ENCODE measurements around the gene CNFN.

CNFN gene

DNA sequence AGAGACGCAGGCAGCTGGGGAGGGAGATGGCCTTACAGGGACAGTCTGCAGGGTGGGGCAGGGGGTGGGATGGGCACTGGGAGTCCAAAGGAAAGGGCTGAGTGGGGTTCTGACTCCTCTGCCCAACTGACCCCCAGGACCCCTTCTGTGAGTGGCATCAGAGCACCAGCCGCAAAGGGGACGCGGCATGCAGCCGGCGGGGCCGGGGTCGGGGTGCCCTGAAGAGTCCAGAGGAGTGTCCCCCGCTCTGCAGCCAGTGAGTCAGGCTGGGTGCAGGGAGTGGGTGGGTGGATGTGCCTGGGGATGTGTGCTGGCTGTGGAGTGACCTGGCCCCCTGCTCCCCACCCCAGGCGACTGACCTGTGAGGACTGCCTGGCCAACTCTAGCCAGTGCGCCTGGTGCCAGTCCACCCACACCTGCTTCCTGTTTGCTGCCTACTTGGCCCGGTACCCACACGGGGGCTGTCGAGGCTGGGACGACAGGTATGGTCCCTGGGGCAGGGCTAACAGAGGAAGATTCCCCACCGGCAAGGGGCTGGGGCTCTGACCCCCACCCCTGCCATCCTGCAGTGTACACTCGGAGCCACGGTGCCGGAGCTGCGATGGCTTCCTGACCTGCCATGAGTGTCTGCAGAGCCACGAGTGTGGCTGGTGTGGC lies 38.9 kb downstream of the CNFN start:
- TF ChIP-seq TAF1 (IDR thresholded peaks at IDR 0.05; ENCODE audit: low read depth) (no peak), USF1 (IDR thresholded peaks at IDR 0.05) (no peak), CEBPB (IDR thresholded peaks at IDR 0.05) (no peak), FOXM1 (IDR thresholded peaks at IDR 0.05; ENCODE audit: borderline replicate concordance, low read depth) (no peak), YY1 (IDR thresholded peaks at IDR 0.05; ENCODE audit: low read depth) (no peak), CREB1 (IDR thresholded peaks at IDR 0.05; ENCODE audit: low read depth) (no peak), NFIC (IDR thresholded peaks at IDR 0.05) (no peak)

- TF ChIP-seq RAD21 (IDR thresholded peaks at IDR 0.05; ENCODE audit: low read depth): no peak
- TF ChIP-seq CREB1 (IDR thresholded peaks at IDR 0.05; ENCODE audit: low read depth): no peak
- TF ChIP-seq REST (IDR thresholded peaks at IDR 0.05; ENCODE audit: low read depth): no peak
Observed at GRCh38 chr19:42350417-42350816, 39.7 kb downstream of the CNFN start.

GRCh38 chr19:42349378-42350107 lies 40.6 kb downstream of the CNFN start:
- no peak for TF ChIP-seq MAX (IDR thresholded peaks at IDR 0.05)
- no peak for TF ChIP-seq RAD21 (IDR thresholded peaks at IDR 0.05; ENCODE audit: low read depth)
- no peak for TF ChIP-seq CREB1 (IDR thresholded peaks at IDR 0.05; ENCODE audit: low read depth)
- TF ChIP-seq TEAD4 (IDR thresholded peaks at IDR 0.05): no peak
- no peak for TF ChIP-seq FOXM1 (IDR thresholded peaks at IDR 0.05; ENCODE audit: borderline replicate concordance, low read depth)
- TF ChIP-seq REST (IDR thresholded peaks at IDR 0.05; ENCODE audit: low read depth): no peak
- TF ChIP-seq TCF12 (IDR thresholded peaks at IDR 0.05; ENCODE audit: low read depth): no peak
- TF ChIP-seq EGR1 (IDR thresholded peaks at IDR 0.05): no peak
- TF ChIP-seq YY1 (IDR thresholded peaks at IDR 0.05; ENCODE audit: low read depth): no peak
- TF ChIP-seq CEBPB (IDR thresholded peaks at IDR 0.05): no peak
- no peak for TF ChIP-seq USF1 (IDR thresholded peaks at IDR 0.05)
- no peak for TF ChIP-seq EP300 (IDR thresholded peaks at IDR 0.05; ENCODE audit: borderline replicate concordance)

GRCh38 chr19:42348211-42348610 lies 41.9 kb downstream of the CNFN start:
- no peak for TF ChIP-seq TCF12 (IDR thresholded peaks at IDR 0.05; ENCODE audit: low read depth)
- TF ChIP-seq EP300 (IDR thresholded peaks at IDR 0.05; ENCODE audit: borderline replicate concordance): no peak
- no peak for TF ChIP-seq FOXM1 (IDR thresholded peaks at IDR 0.05; ENCODE audit: borderline replicate concordance, low read depth)
- no peak for TF ChIP-seq TAF1 (IDR thresholded peaks at IDR 0.05; ENCODE audit: low read depth)
- TF ChIP-seq CEBPB (IDR thresholded peaks at IDR 0.05): no peak
- no peak for TF ChIP-seq ZBTB7A (IDR thresholded peaks at IDR 0.05; ENCODE audit: low read depth)
- TF ChIP-seq TEAD4 (IDR thresholded peaks at IDR 0.05): no peak
- no peak for TF ChIP-seq NFIC (IDR thresholded peaks at IDR 0.05)
- TF ChIP-seq YY1 (IDR thresholded peaks at IDR 0.05; ENCODE audit: low read depth): no peak
- no peak for TF ChIP-seq MAX (IDR thresholded peaks at IDR 0.05)
- no peak for TF ChIP-seq EGR1 (IDR thresholded peaks at IDR 0.05)
- no peak for TF ChIP-seq USF1 (IDR thresholded peaks at IDR 0.05)
- TF ChIP-seq RAD21 (IDR thresholded peaks at IDR 0.05; ENCODE audit: low read depth): no peak

- TF ChIP-seq CREB1 (IDR thresholded peaks at IDR 0.05; ENCODE audit: low read depth) (no peak), REST (IDR thresholded peaks at IDR 0.05; ENCODE audit: low read depth) (no peak), CEBPB (IDR thresholded peaks at IDR 0.05) (no peak), ZBTB7A (IDR thresholded peaks at IDR 0.05; ENCODE audit: low read depth) (no peak), YY1 (IDR thresholded peaks at IDR 0.05; ENCODE audit: low read depth) (no peak), USF1 (IDR thresholded peaks at IDR 0.05) (no peak), RAD21 (IDR thresholded peaks at IDR 0.05; ENCODE audit: low read depth) (no peak), MAX (IDR thresholded peaks at IDR 0.05) (no peak)
Observed at GRCh38 chr19:42345191-42345812, 44.8 kb downstream of the CNFN start.
